ENCODE results near the gene NTRK1.

DNA sequence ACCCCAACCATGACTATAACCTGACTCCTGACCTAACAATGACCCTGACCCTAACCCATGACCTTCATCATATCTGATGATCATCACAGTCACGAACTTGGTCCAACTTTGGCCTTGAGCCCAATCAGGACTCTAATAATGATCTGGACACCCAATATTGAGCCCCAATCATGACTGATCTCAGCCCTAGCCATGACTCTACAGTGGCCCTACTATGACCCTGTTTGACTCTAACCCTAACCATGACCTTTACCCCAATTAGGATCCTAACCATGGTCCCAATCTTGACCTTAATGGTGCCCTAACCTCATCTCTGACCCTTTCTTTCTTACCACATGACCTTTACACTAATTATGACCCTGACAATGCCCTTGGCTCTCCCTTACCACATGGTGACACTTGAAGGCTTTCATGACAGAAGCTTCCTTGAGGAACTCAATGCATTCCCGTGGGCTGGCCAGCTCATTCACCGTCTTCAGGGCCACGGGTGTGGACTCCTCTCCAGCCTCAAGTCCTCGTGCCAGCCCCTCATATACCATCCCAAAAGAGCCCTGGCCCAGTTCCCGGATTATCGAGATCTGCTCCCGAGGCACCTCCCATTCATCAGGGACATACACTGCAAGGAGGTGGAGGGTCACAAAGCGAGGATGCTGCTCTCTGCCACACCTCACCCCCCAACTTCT is 17.9 kb upstream of the NTRK1 start:
- TF ChIP-seq, protein P1, sequence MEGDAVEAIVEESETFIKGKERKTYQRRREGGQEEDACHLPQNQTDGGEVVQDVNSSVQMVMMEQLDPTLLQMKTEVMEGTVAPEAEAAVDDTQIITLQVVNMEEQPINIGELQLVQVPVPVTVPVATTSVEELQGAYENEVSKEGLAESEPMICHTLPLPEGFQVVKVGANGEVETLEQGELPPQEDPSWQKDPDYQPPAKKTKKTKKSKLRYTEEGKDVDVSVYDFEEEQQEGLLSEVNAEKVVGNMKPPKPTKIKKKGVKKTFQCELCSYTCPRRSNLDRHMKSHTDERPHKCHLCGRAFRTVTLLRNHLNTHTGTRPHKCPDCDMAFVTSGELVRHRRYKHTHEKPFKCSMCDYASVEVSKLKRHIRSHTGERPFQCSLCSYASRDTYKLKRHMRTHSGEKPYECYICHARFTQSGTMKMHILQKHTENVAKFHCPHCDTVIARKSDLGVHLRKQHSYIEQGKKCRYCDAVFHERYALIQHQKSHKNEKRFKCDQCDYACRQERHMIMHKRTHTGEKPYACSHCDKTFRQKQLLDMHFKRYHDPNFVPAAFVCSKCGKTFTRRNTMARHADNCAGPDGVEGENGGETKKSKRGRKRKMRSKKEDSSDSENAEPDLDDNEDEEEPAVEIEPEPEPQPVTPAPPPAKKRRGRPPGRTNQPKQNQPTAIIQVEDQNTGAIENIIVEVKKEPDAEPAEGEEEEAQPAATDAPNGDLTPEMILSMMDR (IDR thresholded peaks at IDR 0.05) = no peak
- TF ChIP-seq POLR2A (IDR thresholded peaks at IDR 0.05) = no peak

Data from thyroid gland (tissue), 4 donors.